Myocyte (in vitro differentiated cells): ENCODE data around the gene CDK17. TPM values are rescaled to one million over a fixed set of nuclear protein-coding genes. Genes with fewer than 3 reads are reported as not detected.
"Not testable (repeated sequence)": the region's sequence is repeated elsewhere in the genome, so short reads cannot be mapped to it uniquely, and the experiment has no call there.

Source experiments
- DNase-seq: peaks from one replicate; pipeline ENCODE4 v3.0.0-alpha.2; 2012; ENCODE audit warnings: low read depth
- total RNA-seq: library from RNA; depleted of rRNA; stranded (reverse); fragments of >200 nt; gene quantifications from 2 replicates; pipeline ENCODE4 v1.2.3, GENCODE V29; 2014

The CDK17 gene
- total RNA-seq, 1 donor from 2014 or later: 73.5 TPM

GRCh38 chr12:96395236-96395635, 5.0 kb downstream of the CDK17 start:
- no peak for DNase-seq

DNA sequence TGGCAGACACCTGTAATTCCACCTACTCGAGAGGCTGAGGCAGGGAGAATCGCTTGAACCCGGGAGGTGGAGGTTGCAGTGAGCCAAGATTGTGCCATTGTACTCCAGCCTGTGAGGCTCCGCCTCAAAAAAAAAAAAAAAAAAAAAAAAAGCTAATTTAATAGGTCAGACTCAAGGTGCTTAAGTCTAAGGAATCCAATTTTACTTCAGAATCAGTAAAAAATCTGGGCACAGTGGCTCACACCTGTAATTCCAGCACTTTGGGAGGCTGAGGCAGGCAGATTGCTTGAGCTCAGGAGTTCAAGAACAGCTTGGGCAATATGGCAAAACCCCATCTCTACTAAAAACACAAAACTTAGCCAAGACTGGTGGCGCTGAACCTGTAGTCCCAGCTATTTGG, 7.0 kb downstream of the CDK17 start:
- DNase-seq: not testable (repeated sequence)

GRCh38 chr12:96392397-96392796, 7.8 kb downstream of the CDK17 start:
- no peak for DNase-seq

DNA sequence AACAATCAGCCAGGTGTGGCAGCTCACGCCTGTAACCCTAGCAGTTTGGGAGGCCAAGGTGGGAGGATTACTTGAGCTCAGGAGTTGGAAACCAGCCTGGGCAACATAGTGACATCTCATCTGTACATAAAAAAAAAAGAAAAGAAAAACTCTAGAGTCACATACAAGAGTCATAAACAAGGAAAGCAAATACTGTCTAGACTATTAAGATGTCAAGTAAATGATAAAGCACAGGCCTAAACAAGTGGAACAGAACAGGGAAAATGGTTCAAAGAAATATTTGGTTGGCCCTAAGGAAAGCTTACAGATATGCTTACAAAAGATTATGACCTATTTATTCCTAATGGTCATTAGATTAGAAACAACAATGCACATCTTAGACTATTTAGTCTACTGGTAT, 12.3 kb downstream of the CDK17 start:
- DNase-seq: no peak

GRCh38 chr12:96386794-96387193, 13.4 kb downstream of the CDK17 start:
- no peak for DNase-seq

DNA sequence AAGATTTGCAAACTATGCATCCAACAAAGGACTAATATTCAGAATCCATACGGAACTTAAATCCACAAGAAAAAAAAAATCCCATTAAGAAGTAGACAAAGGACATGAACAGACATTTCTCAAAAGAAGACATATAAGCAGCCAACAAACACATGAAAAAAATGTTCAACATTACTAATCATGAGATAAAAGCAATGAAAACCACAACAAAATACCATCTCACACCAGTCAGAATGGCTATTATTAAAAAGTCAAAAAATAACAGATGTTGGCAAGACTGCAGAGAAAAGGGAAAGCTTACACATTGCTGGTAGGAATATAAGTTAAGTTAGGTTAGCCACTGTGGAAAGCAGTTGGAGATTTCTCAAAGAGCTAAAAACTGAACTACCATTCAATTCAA, 16.2 kb downstream of the CDK17 start:
- no peak for DNase-seq

DNA sequence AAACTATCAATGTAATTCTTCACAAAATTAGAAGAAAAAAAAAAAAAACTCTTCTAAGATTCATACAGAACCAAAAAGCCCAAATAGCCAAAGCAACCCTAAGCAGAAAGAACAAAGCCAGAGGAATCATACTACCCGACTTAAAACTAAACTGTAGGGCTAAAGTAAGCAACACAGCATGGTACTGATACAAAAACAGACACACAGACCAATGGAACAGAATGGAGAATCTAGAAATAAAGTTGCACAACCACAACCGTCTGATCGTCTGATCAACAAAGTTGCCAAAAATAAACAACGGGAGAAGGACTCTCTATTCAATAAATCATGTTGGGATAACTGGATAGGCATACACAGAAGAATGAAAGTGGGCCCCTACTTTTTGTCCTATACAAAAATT, 16.9 kb downstream of the CDK17 start:
- no peak for DNase-seq

GRCh38 chr12:96379743-96380142, 20.5 kb downstream of the CDK17 start:
- not testable (repeated sequence) for DNase-seq

DNA sequence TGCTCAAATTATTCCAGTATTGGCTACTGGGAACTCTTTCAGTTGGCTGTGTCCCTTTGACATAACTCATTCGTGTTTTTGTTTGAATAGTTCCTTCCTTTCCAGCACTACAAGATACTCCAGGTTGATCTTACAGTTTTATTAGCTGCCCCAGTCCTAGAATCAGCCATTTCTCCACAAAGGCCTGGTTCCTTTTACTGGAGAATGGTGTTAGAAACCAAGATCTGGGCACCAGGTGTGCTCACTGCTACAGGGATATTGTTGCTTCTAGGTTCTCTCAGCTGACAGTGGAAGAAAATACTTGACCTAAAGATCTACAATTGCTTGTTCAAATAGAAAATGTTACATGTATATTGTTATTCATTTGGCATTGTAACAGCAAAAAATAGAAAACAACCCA, 21.9 kb downstream of the CDK17 start:
- no peak for DNase-seq

DNA sequence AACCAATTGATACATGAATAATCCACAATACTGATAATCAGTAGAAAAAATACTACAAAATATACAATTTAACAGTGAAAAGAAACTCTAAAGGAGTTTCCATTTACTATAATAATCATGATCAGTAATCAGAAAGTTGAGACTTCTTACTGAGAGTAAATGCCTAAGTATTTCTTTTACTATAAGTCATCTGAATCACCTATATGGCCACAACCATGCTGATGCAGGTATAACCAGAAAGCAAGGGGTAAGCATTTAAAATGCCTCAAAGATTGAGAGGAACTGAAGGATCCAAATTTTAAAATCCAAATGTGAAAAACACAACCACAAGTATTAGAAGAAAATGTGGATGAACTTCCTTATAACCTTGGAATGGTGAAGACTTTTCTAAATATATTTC, 23.4 kb downstream of the CDK17 start:
- DNase-seq: no peak

DNA sequence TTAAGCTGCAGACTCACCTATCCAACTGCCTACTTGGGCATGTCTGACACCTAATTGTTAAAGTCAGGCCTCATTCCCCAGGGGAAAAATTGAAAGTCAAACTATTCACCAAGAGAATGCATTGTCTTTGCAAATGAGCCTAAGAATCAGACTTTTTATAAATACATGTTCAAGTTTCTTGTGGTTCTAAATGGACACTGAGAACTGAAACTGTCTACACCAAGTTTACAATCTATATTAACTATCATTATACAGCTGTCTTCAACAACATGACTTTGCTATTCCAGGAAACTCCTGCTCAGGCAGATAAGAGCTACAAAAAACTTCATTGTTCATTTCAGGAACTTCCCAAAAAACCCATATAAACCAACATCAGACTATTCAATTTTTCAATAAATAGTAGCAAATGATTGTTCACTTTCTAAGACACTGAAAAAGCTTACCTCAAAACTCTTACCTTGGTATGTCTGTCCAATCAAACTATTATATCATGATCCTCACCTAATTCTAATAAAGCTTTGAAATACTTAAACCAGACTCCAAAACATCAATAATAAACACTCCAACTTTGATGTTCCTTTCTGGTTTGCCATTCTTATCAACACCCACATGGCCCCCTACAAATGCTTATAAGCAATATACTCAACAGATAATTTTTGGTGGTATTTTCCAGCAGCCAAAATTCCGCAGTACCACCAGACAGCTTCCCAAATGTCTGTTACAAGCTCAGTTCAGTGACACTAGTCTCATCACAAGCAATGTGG, 24.2 kb downstream of the CDK17 start:
- no peak for DNase-seq

- no peak for DNase-seq
Measured at GRCh38 chr12:96375170-96375569, 25.1 kb downstream of the CDK17 start.

GRCh38 chr12:96371790-96372699, 28.2 kb downstream of the CDK17 start:
- no peak for DNase-seq

- DNase-seq: no peak
Measured at GRCh38 chr12:96371138-96371789, 29.0 kb downstream of the CDK17 start.

- DNase-seq: no peak
Measured at GRCh38 chr12:96368687-96369086, 31.6 kb downstream of the CDK17 start.

DNA sequence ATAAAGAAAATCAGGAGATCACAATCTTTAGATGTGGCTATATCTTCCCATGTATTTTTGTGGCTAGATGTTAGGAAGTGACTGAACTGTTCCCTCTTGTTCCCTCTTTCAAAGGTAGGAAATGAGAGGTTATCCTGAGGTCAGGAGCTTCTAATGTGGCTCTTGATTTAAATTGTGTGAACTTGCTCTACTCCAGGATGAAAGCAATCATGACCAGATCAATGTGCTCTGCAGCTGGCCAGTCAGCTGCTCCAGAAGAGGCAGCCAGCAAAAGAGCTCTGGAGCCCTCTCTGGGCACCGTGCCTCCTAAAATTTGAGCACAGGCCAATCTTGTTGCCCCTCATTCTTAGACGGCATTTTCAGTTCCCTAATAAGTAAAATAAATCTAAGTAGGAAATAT, 32.0 kb downstream of the CDK17 start:
- DNase-seq: peak; percentile 62

DNA sequence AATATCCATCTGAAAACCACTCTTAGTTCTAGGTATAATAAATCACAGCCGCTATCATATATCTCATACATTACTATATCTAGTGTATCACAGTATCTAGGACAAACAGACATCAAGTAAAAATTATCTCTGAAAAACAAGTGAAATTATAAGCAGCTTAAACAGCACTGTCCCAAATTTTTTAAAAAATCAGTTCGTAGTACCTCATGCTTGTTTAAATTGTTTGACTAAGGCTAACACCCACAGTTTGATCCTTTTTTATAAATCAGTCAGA, 33.9 kb downstream of the CDK17 start:
- DNase-seq: no peak

DNA sequence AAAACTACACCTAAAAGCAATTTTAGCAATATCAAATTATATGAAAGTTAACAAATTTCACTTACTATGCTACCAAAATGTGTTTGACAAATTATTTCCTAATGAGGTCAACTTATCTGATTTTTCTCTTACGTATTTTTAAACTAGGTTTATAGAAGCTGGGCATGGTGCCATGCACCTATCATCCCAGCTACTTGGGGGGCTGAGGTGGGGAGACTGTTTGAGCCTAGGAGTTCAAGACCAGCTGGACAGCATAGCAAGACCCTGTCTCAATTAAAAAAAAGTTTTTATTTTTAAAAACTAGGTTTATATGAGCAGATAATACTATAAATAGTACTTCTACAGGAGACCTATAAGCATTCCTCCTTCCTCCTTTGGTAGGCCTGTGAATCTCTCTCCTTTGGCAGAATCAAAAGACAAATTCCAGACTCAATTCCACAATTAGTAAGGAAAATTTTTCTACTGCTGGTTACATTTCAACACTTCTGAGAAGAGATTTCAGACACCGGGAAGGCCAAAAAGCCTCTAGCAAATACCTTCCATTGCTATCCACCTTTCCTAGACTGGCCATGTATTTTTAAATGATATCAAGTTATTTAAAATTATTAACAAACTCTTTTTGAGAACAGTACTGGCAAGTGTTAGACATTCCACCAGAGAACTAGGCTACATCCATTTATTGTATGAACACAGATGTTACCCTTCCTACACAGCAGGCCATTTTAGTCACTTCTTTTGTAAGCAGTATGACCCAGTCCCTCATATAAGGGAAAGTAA, 34.4 kb downstream of the CDK17 start:
- no peak for DNase-seq

DNA sequence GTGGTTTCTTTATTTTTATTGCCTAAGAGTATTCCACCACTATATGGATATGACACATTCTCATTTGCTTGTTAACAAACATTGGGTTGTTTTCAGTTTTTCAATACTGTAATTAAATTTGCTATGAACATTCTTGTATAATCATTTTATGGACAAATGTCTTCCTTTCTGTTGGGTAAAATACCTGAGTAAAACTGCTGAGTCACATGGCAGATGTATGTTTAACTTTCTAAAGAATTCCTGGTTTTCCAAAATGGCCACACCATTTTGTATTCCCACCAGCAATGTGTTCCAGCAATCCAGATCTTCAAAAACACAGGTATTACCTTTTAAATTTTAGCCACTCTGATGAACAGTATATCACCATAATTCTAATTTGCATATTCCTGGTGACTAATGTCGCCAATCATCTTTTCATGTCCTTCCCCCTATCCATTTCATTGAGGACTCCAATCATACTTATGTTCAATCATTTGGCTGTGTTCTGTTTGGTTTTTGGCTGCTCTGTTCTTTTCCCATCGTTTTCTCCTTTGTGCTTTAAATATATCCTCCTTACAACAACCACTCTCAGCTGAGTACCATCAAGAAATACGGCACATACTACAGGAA, 36.0 kb downstream of the CDK17 start:
- no peak for DNase-seq

DNA sequence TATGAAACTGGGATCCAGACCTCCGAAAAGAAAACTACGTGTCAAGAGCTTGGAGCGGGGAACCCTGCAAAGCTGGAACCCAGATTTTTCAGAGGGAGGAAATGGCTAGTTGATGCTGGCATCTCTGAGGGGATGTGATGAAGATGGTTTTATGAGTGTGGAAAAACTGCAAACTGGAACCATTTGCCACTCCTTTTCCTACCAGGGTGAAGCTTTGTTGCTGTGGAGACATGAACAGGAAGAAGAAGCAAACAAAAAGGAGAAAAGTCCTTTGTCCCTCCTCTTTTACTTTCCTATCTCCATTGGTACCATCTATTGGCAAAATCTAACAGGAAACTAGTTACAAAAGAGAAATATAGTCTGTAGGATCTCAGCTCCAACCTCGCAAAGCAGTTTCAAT, 39.2 kb downstream of the CDK17 start:
- DNase-seq: no peak

DNA sequence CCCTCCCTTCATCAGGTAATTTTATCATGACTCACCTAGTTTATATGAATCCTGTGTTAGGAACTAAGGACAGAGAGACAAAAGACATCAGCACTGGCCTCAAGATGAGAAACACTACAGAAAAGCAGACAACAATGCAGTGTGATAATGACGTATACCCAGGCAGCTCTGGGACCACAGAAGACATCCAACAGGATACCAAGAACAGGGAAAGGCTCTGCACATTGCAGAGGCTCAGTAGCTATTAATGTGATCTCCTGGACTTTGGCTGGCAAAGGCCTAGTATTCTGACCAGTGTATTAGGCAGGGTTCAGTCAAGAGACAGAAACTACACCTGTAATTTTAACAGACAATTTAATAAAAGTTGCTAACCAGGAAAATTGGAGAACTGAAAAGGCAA, 39.7 kb downstream of the CDK17 start:
- DNase-seq: no peak
